ENCODE data around the gene PPP6R3. TPM values are rescaled to one million over a fixed set of nuclear protein-coding genes. Genes with fewer than 3 reads are reported as not detected.

Gene PPP6R3
- total and polyA plus RNA-seq, 12 donors, result 40.2 to 180 (median 89.0) TPM

DNA sequence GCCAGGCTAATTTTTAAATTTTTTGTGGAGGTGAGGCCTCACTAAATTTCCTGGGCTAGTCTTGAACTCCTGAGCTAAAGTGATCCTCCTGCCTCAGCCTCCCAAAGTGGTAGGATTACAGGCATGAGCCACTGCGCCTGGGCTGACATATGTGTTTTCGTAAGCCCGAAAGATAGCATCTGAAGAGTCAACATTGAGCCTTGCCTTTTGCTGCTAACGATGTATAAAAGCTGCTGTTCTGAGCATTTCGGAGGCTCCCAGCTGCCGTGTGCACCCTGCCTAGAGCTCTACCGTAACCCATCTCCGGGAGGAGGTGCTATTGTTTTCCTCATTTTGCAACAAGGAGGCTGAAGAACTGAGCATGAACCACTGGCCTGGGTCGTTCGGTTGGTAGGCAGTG lies 18.1 kb upstream of the PPP6R3 start:
- H3K27ac ChIP-seq, result no peak overlapping the region
- TF ChIP-seq, protein P1, sequence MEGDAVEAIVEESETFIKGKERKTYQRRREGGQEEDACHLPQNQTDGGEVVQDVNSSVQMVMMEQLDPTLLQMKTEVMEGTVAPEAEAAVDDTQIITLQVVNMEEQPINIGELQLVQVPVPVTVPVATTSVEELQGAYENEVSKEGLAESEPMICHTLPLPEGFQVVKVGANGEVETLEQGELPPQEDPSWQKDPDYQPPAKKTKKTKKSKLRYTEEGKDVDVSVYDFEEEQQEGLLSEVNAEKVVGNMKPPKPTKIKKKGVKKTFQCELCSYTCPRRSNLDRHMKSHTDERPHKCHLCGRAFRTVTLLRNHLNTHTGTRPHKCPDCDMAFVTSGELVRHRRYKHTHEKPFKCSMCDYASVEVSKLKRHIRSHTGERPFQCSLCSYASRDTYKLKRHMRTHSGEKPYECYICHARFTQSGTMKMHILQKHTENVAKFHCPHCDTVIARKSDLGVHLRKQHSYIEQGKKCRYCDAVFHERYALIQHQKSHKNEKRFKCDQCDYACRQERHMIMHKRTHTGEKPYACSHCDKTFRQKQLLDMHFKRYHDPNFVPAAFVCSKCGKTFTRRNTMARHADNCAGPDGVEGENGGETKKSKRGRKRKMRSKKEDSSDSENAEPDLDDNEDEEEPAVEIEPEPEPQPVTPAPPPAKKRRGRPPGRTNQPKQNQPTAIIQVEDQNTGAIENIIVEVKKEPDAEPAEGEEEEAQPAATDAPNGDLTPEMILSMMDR (IDR thresholded peaks at IDR 0.05), result no peak
- TF ChIP-seq POLR2A (IDR thresholded peaks at IDR 0.05), result no peak
- 81 to 94% (median 89%) methylated on average over 6 to 10 of the region's 10 CpGs for WGBS, 4 donors
- peaks cover 0 to 35% of the 10 kb centered on the region in 2 donors for H3K36me3 ChIP-seq (replicated peaks in 1 of 2)
- H3K9me3 ChIP-seq (replicated peaks in 1 of 3), result no peaks in the 10 kb centered on the region
- no peak overlapping the region for H3K4me3 ChIP-seq
- H3K27me3 ChIP-seq, result no peaks in the 10 kb centered on the region
- intact Hi-C loops (cut with DNase I), result loop anchor here in 1 of 2 donors (10.0 kb wide), 1 partner anchor 138 kb away; no protein-coding TSS in a partner anchor
- H3K4me1 ChIP-seq (replicated peaks in 1 of 2), result peaks cover 0 to 17% of the 10 kb centered on the region in 2 donors
- no peak for DNase-seq

DNA sequence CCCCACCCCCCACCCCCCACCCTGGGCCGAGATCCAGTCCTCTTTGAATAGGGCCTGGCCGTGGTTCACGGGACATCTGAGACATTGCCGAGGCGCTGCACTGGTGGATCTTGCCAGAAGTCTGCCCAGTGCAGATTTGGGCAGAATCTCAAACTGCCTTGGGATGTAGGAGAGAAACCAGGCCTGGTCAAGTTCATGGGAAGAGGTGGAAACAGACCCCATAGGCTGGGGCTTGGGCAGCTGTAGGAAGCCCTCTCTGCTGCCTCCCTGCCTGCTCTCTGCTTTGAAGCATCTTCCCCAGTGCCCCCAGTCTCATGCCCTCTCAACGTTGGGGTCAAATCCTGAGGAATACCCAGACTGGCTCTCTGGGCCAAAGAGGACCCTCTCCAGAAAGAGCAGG lies 16.0 kb upstream of the PPP6R3 start:
- Histone ChIP-seq H3K27ac (no peak overlapping the region), H3K27me3 (no peaks in the 10 kb centered on the region), H3K4me3 (no peak overlapping the region), H3K36me3 (replicated peaks in 1 of 2) (peaks cover 0 to 33% of the 10 kb centered on the region in 2 donors), H3K4me1 (replicated peaks in 1 of 2) (peaks cover 0 to 10% of the 10 kb centered on the region in 2 donors), H3K9me3 (replicated peaks in 1 of 3) (no peaks in the 10 kb centered on the region)
- TF ChIP-seq, protein P1 (IDR thresholded peaks at IDR 0.05), result no peak
- TF ChIP-seq POLR2A (IDR thresholded peaks at IDR 0.05), result no peak
- intact Hi-C loops (cut with DNase I), result loop anchor here in 1 of 2 donors (10.0 kb wide), 1 partner anchor 140 kb away; no protein-coding TSS in a partner anchor
- DNase-seq, result no peak
- WGBS, 4 donors, result 90 to 98% (median 94%) methylated on average over 4 to 6 of the region's 6 CpGs

DNA sequence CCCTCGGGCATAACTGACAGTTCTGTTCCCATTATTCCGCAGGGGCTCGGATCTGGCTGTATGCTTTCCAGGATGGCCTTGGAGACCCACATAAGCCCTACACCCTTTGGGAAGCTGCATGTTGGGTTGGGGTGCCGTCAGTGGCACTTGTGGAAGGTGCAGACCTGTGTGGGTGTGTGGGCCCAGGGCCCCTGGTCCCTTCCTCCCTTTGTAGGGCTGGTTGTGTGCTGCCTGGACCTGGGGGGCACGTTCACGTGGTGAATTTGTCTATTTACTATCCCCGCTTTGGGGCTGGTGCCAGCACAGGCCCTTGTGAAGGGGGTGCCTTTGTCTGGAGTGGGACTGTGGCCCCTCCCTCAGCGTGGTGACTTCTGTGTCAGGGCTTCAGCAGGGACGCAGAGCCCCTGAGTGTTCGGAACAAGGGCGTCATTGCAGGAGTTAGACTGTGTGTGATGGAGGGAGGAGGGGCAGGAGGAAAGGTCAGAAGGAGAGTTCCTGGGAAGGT lies 15.0 kb upstream of the PPP6R3 start:
- no peak overlapping the region for H3K27ac ChIP-seq
- H3K27me3 ChIP-seq, result no peaks in the 10 kb centered on the region
- peaks cover 0 to 1% of the 10 kb centered on the region in 2 donors for H3K4me1 ChIP-seq (replicated peaks in 1 of 2)
- DNase-seq, result no peak
- WGBS, 4 donors, result 79 to 88% (median 83%) methylated on average over 8 to 11 of the region's 11 CpGs
- peaks cover 0 to 33% of the 10 kb centered on the region in 2 donors for H3K36me3 ChIP-seq (replicated peaks in 1 of 2)
- no peak overlapping the region for H3K4me3 ChIP-seq
- TF ChIP-seq, protein P1 (IDR thresholded peaks at IDR 0.05), result no peak
- no peak for TF ChIP-seq POLR2A (IDR thresholded peaks at IDR 0.05)
- intact Hi-C loops (cut with DNase I), result loop anchor here (5.0 to 10.0 kb wide), 2 partner anchors 141 to 183 kb away; no protein-coding TSS in a partner anchor
- no peaks in the 10 kb centered on the region for H3K9me3 ChIP-seq (replicated peaks in 1 of 3)

DNA sequence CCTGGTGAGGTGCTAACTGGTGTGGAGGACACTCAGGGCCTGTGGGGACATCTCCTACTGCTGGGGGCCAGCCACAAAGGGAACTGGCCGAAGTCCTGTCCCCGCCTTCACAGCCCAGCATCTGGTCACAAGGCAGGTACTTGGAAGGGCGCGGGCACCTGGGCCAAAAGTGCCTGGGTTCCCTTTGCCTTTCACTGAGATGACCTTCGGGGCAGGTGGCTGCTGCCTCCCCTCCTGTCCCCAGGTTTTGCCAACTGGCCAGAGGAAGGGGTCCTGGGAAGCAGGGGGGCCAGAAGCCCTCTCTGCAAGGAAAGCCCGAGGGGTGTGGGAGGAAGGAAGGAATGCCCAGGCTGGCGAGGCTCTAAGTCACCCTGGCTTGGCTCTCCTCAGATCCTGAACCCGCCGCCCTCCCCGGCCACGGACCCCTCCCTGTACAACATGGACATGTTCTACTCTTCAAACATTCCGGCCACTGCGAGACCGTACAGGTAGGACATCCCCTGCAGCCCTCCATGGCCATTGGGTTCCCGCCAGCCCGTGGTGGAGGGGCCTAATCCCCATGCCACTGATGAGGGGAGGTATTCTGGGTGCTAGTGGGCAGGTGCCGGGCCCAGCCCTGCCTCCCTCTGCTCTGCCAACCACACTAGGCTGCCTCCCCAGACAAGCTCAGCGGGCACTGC lies 14.4 kb upstream of the PPP6R3 start:
- TF ChIP-seq POLR2A (IDR thresholded peaks at IDR 0.05), result no peak
- TF ChIP-seq, protein P1 (IDR thresholded peaks at IDR 0.05), result no peak
- no peaks in the 10 kb centered on the region for H3K4me1 ChIP-seq (replicated peaks in 1 of 2)
- no peaks in the 10 kb centered on the region for H3K27me3 ChIP-seq
- WGBS, 4 donors, result 77 to 91% (median 91%) methylated on average over 11 to 18 of the region's 18 CpGs; no CpG with 5 or more reads in 1 of the 4 donors
- DNase-seq, result no peak
- H3K9me3 ChIP-seq (replicated peaks in 1 of 3), result no peaks in the 10 kb centered on the region
- H3K27ac ChIP-seq, result no peak overlapping the region
- intact Hi-C loops (cut with DNase I), result loop anchor here (5.0 to 10.0 kb wide), 2 partner anchors 141 to 184 kb away; no protein-coding TSS in a partner anchor
- peaks cover 0 to 31% of the 10 kb centered on the region in 2 donors for H3K36me3 ChIP-seq (replicated peaks in 1 of 2)
- H3K4me3 ChIP-seq, result no peak overlapping the region
